Brain microvascular endothelial cell (primary cell): ENCODE measurements around the gene PLD5.
A peak's percentile ranks its signal among the peaks of the same experiment; 100 is the strongest.

Source experiments
- DNase-seq: peaks from one replicate; pipeline ENCODE4 v3.0.0-alpha.2; 2020
- H3K27ac ChIP-seq: fragments of 250-450 bp; sonication (Bioruptor Pico); 2 replicates; pipeline ENCODE4 v1.5.1; 2020; ENCODE audit warnings: mild to moderate bottlenecking, moderate library complexity
- H3K27me3 ChIP-seq: fragments of 250-450 bp; sonication (Bioruptor Pico); replicated peaks from 2 replicates; pipeline ENCODE4 v1.5.1; 2020; ENCODE audit warnings: mild to moderate bottlenecking
- H3K36me3 ChIP-seq: fragments of 250-450 bp; sonication (Bioruptor Pico); replicated peaks from 2 replicates; pipeline ENCODE4 v1.5.1; 2020; ENCODE audit warnings: mild to moderate bottlenecking
- H3K4me3 ChIP-seq: 2 replicates; pipeline ENCODE4 v1.5.1; 2011; ENCODE audit warnings: low read depth, mild to moderate bottlenecking, control low read depth, low read length, moderate library complexity
- CTCF ChIP-seq: IDR thresholded peaks from 2 replicates; pipeline ENCODE4 v1.5.1; 2011; ENCODE audit warnings: low read depth, mild to moderate bottlenecking, moderate library complexity, low read length, control low read depth, inconsistent platforms; ENCODE audit errors: missing control alignments
- in situ Hi-C: cut with HindIII; loops from 2 replicates; pipeline ENCODE4 v1.10.0; 2017; ENCODE audit warnings: low sequenced_read_pairs, low pct_ligation_motif_present

The PLD5 gene

GRCh38 chr1:242524571-242525359 lies at the start of gene PLD5:
PLD5 (minus strand) TSS chr1:242524697.
- no peaks in the 10 kb centered on the region for H3K36me3 ChIP-seq
- no peak for TF ChIP-seq CTCF
- DNase-seq, result no peak
- H3K4me3 ChIP-seq, result peak within 1 kb of the TSS; percentile 29
- in situ Hi-C loops, result no loop called here
- H3K27ac ChIP-seq, result no peak within 1 kb of the TSS
- H3K27me3 ChIP-seq, result peaks cover 31% of the 10 kb centered on the region

- Histone ChIP-seq H3K27me3 (no peaks in the 10 kb centered on the region), H3K36me3 (no peaks in the 10 kb centered on the region), H3K4me3 (no peak overlapping the region), H3K27ac (no peak overlapping the region)
- TF ChIP-seq CTCF, result no peak
- in situ Hi-C loops, result no loop called here
- DNase-seq, result no peak
Observed at GRCh38 chr1:242569867-242570266, 45.4 kb upstream of the PLD5 start.

GRCh38 chr1:242568666-242569065 lies 44.2 kb upstream of the PLD5 start:
- Histone ChIP-seq H3K27me3 (no peaks in the 10 kb centered on the region), H3K36me3 (no peaks in the 10 kb centered on the region), H3K27ac (no peak overlapping the region), H3K4me3 (no peak overlapping the region)
- DNase-seq, result no peak
- no peak for TF ChIP-seq CTCF
- in situ Hi-C loops, result no loop called here

- no peaks in the 10 kb centered on the region for H3K36me3 ChIP-seq
- no peak for DNase-seq
- H3K4me3 ChIP-seq, result no peak overlapping the region
- H3K27ac ChIP-seq, result no peak overlapping the region
- no peaks in the 10 kb centered on the region for H3K27me3 ChIP-seq
- no peak for TF ChIP-seq CTCF
- in situ Hi-C loops, result no loop called here
Observed at GRCh38 chr1:242567596-242567995, 43.1 kb upstream of the PLD5 start.

GRCh38 chr1:242556759-242557158 lies 32.3 kb upstream of the PLD5 start:
- TF ChIP-seq CTCF, result no peak
- Histone ChIP-seq H3K27me3 (no peaks in the 10 kb centered on the region), H3K36me3 (no peaks in the 10 kb centered on the region), H3K27ac (no peak overlapping the region), H3K4me3 (no peak overlapping the region)
- in situ Hi-C loops, result no loop called here
- no peak for DNase-seq

GRCh38 chr1:242556276-242556675 lies 31.8 kb upstream of the PLD5 start:
- Histone ChIP-seq H3K36me3 (no peaks in the 10 kb centered on the region), H3K27ac (no peak overlapping the region), H3K4me3 (no peak overlapping the region), H3K27me3 (no peaks in the 10 kb centered on the region)
- TF ChIP-seq CTCF, result no peak
- in situ Hi-C loops, result no loop called here
- no peak for DNase-seq
